ENCODE measurements around the gene SLC45A2. TPM values are rescaled to one million over a fixed set of nuclear protein-coding genes. Genes with fewer than 3 reads are reported as not detected.

SLC45A2 gene
- total RNA-seq, 2 experiments from 2014 or later = not detected

DNA sequence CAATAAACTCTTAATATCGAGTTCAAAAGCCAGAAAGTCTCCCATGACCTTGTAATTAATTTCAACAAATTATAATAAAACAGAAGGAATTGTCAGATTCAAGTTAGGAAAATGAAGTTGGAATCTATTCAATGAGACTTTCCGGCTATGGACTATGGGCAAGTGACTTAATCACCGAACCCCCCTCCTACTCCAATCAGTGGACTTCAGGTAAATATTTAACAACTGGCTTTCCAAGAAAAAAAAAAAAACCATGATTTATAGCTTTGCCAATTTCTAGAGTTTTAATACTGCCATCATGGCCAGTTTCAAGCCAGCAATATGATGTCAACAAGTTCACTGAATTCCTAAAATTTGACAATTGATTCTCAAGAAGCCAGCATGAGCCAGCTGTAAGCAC is 4.5 kb downstream of the SLC45A2 start:
- Histone ChIP-seq H4K20me1 (ENCODE audit: insufficient read depth, low read length) (no peaks in the 10 kb centered on the region), H3K9me3 (ENCODE audit: low read length) (no peaks in the 10 kb centered on the region), H3K4me2 (ENCODE audit: low read length) (no peak overlapping the region), H2AFZ (ENCODE audit: low read length) (no peak overlapping the region), H3K27ac (ENCODE audit: low read depth, low read length, poor library complexity, severe bottlenecking) (no peak overlapping the region), H3K79me2 (ENCODE audit: insufficient read depth, low read depth, low read length) (no peaks in the 10 kb centered on the region), H3K4me3 (ENCODE audit: low read depth, low read length, poor library complexity, severe bottlenecking) (no peak overlapping the region), H3K36me3 (ENCODE audit: insufficient read depth, low read length) (no peaks in the 10 kb centered on the region), H3K4me1 (ENCODE audit: insufficient read depth, low read length, poor library complexity, severe bottlenecking) (no peaks in the 10 kb centered on the region), H3K9me2 (ENCODE audit: insufficient read depth, low read length) (no peaks in the 10 kb centered on the region)
- CTCF ChIA-PET (ENCODE audit: unreplicated experiment) = no interaction called here
- POLR2A ChIA-PET = interaction anchor here (2.6 kb wide), 1 partner anchor 17 kb away, joined by 10 read pairs; no protein-coding TSS in a partner anchor
- intact Hi-C loops (cut with micrococcal nuclease; ENCODE audit: unreplicated experiment) = no loop called here
- no peak for TF ChIP-seq EZH2phosphoT487 (IDR thresholded peaks at IDR 0.05; ENCODE audit: borderline replicate concordance, low read depth, low read length)
- TF ChIP-seq, protein P1, sequence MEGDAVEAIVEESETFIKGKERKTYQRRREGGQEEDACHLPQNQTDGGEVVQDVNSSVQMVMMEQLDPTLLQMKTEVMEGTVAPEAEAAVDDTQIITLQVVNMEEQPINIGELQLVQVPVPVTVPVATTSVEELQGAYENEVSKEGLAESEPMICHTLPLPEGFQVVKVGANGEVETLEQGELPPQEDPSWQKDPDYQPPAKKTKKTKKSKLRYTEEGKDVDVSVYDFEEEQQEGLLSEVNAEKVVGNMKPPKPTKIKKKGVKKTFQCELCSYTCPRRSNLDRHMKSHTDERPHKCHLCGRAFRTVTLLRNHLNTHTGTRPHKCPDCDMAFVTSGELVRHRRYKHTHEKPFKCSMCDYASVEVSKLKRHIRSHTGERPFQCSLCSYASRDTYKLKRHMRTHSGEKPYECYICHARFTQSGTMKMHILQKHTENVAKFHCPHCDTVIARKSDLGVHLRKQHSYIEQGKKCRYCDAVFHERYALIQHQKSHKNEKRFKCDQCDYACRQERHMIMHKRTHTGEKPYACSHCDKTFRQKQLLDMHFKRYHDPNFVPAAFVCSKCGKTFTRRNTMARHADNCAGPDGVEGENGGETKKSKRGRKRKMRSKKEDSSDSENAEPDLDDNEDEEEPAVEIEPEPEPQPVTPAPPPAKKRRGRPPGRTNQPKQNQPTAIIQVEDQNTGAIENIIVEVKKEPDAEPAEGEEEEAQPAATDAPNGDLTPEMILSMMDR (conservative IDR thresholded peaks at IDR 0.05; ENCODE audit: low read length) = no peak
- no peak for DNase-seq (ENCODE audit: low spot score)
- BruUV-seq (replicated peaks) = no TSS peak

DNA sequence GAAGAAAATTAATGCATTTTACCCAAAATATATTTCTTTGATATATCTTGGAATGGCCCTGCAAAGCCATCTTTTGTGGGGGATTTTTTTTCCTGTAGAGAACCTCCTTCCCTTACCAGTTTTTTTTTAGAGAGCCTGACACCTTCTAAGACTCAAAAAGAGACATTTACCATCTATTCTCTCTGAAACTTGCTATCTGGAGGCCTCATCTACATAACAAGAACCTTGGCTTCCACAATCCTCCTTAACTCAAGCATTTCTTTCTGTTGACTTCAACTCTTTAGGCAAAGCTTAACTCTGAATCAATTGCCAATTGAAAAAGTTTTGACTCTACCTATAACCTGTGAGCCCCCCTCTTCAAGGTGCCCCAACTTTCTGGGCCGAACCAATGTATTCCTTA is 6.2 kb downstream of the SLC45A2 start:
- no peaks in the 10 kb centered on the region for H3K9me3 ChIP-seq (ENCODE audit: low read length)
- no peak overlapping the region for H2AFZ ChIP-seq (ENCODE audit: low read length)
- H3K36me3 ChIP-seq (ENCODE audit: insufficient read depth, low read length) = no peaks in the 10 kb centered on the region
- no peaks in the 10 kb centered on the region for H3K4me1 ChIP-seq (ENCODE audit: insufficient read depth, low read length, poor library complexity, severe bottlenecking)
- TF ChIP-seq EZH2phosphoT487 (IDR thresholded peaks at IDR 0.05; ENCODE audit: borderline replicate concordance, low read depth, low read length) = no peak
- TF ChIP-seq, protein P1 (conservative IDR thresholded peaks at IDR 0.05; ENCODE audit: low read length) = no peak
- no peaks in the 10 kb centered on the region for H4K20me1 ChIP-seq (ENCODE audit: insufficient read depth, low read length)
- H3K4me3 ChIP-seq (ENCODE audit: low read depth, low read length, poor library complexity, severe bottlenecking) = no peak overlapping the region
- no peaks in the 10 kb centered on the region for H3K9me2 ChIP-seq (ENCODE audit: insufficient read depth, low read length)
- BruUV-seq (replicated peaks) = no TSS peak
- no peak overlapping the region for H3K4me2 ChIP-seq (ENCODE audit: low read length)
- no peak for DNase-seq (ENCODE audit: low spot score)
- no peak overlapping the region for H3K27ac ChIP-seq (ENCODE audit: low read depth, low read length, poor library complexity, severe bottlenecking)
- CTCF ChIA-PET (ENCODE audit: unreplicated experiment) = no interaction called here
- POLR2A ChIA-PET = interaction anchor here (2.6 kb wide), 1 partner anchor 16 kb away, joined by 10 read pairs; no protein-coding TSS in a partner anchor
- H3K79me2 ChIP-seq (ENCODE audit: insufficient read depth, low read depth, low read length) = no peaks in the 10 kb centered on the region
- intact Hi-C loops (cut with micrococcal nuclease; ENCODE audit: unreplicated experiment) = no loop called here

DNA sequence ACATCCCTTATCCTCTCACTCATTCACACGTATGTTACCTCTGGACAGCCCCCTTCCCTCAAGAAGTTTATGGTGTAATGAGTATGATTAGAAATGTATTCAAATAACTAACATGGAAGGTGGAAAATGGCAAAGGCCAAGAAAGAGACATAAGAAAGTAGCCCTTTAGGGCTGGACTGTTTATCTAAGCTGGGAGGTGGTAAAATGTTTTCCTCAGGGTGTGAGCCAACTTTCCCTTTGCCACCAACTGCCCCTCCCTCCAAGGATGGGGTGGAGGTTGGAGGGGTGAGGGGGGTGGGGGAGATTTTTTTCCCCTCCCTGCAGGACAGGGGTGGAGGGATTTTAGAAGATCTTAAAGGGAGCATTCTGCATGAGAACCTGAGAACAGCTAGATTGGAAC is 8.2 kb downstream of the SLC45A2 start:
- POLR2A ChIA-PET = interaction anchor here (0.5 kb wide), 1 partner anchor 147 kb away, joined by 3 read pairs; no protein-coding TSS in a partner anchor
- no peak for DNase-seq (ENCODE audit: low spot score)
- no TSS peak for BruUV-seq (replicated peaks)
- Histone ChIP-seq H2AFZ (ENCODE audit: low read length) (no peak overlapping the region), H3K4me2 (ENCODE audit: low read length) (no peak overlapping the region), H3K4me1 (ENCODE audit: insufficient read depth, low read length, poor library complexity, severe bottlenecking) (no peaks in the 10 kb centered on the region), H3K27ac (ENCODE audit: low read depth, low read length, poor library complexity, severe bottlenecking) (no peak overlapping the region), H3K36me3 (ENCODE audit: insufficient read depth, low read length) (no peaks in the 10 kb centered on the region), H3K4me3 (ENCODE audit: low read depth, low read length, poor library complexity, severe bottlenecking) (no peak overlapping the region), H3K79me2 (ENCODE audit: insufficient read depth, low read depth, low read length) (no peaks in the 10 kb centered on the region), H4K20me1 (ENCODE audit: insufficient read depth, low read length) (no peaks in the 10 kb centered on the region), H3K9me2 (ENCODE audit: insufficient read depth, low read length) (no peaks in the 10 kb centered on the region), H3K9me3 (ENCODE audit: low read length) (no peaks in the 10 kb centered on the region)
- intact Hi-C loops (cut with micrococcal nuclease; ENCODE audit: unreplicated experiment) = no loop called here
- CTCF ChIA-PET (ENCODE audit: unreplicated experiment) = no interaction called here
- TF ChIP-seq, protein P1 (conservative IDR thresholded peaks at IDR 0.05; ENCODE audit: low read length) = no peak
- TF ChIP-seq EZH2phosphoT487 (IDR thresholded peaks at IDR 0.05; ENCODE audit: borderline replicate concordance, low read depth, low read length) = no peak
